SK-N-SH (cell line): ENCODE measurements around the gene NUTF2. TPM values are rescaled to one million over a fixed set of nuclear protein-coding genes. Genes with fewer than 3 reads are reported as not detected.

Source experiments
- CTCF ChIA-PET: fragments of 300-600, 350-600 bp; formaldehyde crosslinking; extraction: SDS; loops from one replicate; lab custom pipeline; 2021; lab: Yijun Ruan, JAX
- POLR2A ChIA-PET: fragments of 350-600 bp; sonication (Branson Sonifier 250); formaldehyde crosslinking; extraction: SDS; loops from one replicate; lab custom pipeline; 2020; ENCODE audit warnings: antibody characterized with exemption, inconsistent platforms; lab: Yijun Ruan, JAX
- DNase-seq: peaks from one replicate; pipeline ENCODE4 v3.0.0; 2012
- H2AFZ ChIP-seq: fragments of 200-600 bp; sonication (generic); 2 replicates; pipeline ENCODE4 v1.8.1; 2016; ENCODE audit warnings: antibody characterized with exemption, mild to moderate bottlenecking, low read depth
- H3F3A ChIP-seq: fragments of 200-600 bp; sonication (generic); replicated peaks from 2 replicates; pipeline ENCODE3; 2016; ENCODE audit warnings: antibody characterized with exemption, mild to moderate bottlenecking; ENCODE audit not compliant: insufficient read depth
- H3K27ac ChIP-seq, 2 experiments: fragments of 200-500 bp in 1 of 2; fragments of 200-600 bp in 1 of 2; sonication (Bioruptor generic) in 1 of 2; sonication (generic), shearing (Covaris generic) in 1 of 2; 2 replicates each; pipeline versions ENCODE4 v1.5.1 to v1.6.1; 2014 to 2016; ENCODE audit warnings: low read depth in 2 of 2, inconsistent platforms in 1 of 2, low read length in 1 of 2, mild to moderate bottlenecking in 1 of 2, mixed read lengths in 1 of 2
- H3K27me3 ChIP-seq: fragments of 200-600 bp; sonication (generic), shearing (Covaris generic); 2 replicates; pipeline ENCODE4 v1.6.1; 2016; ENCODE audit warnings: mixed run types; ENCODE audit not compliant: insufficient read depth
- H3K36me3 ChIP-seq, 2 experiments: fragments of 200-500 bp in 1 of 2; fragments of 200-600 bp in 1 of 2; sonication (Bioruptor generic) in 1 of 2; sonication (generic) in 1 of 2; replicated peaks in 1 of 2; 2 replicates each; pipeline versions ENCODE3 to v1.5.1; 2014 to 2016; ENCODE audit warnings: low read length in 1 of 2, mild to moderate bottlenecking in 1 of 2; ENCODE audit not compliant: insufficient read depth in 2 of 2, control insufficient read depth in 1 of 2
- H3K4me1 ChIP-seq, 2 experiments: fragments of 200-500 bp in 1 of 2; fragments of 200-600 bp in 1 of 2; sonication (Bioruptor generic) in 1 of 2; sonication (generic), shearing (Covaris generic) in 1 of 2; 2 replicates each; pipeline versions ENCODE4 v1.5.1 to v1.6.1; 2014 to 2016; ENCODE audit warnings: low read depth in 1 of 2, low read length in 1 of 2, mixed run types in 1 of 2; ENCODE audit not compliant: insufficient read depth in 2 of 2, control insufficient read depth in 1 of 2
- H3K4me2 ChIP-seq: fragments of 200-600 bp; sonication (generic), shearing (Covaris generic); 2 replicates; pipeline ENCODE4 v1.6.1; 2017; ENCODE audit warnings: mixed run types
- H3K4me3 ChIP-seq, 2 experiments: fragments of 200-500 bp in 1 of 2; fragments of 200-600 bp in 1 of 2; sonication (Bioruptor generic) in 1 of 2; sonication (generic), shearing (Covaris generic) in 1 of 2; 2 replicates each; pipeline versions ENCODE4 v1.5.1 to v1.8.1; 2014 to 2016; ENCODE audit warnings: low read depth in 2 of 2, inconsistent platforms in 1 of 2, low read length in 1 of 2, mild to moderate bottlenecking in 1 of 2, mixed read lengths in 1 of 2, moderate library complexity in 1 of 2
- H3K79me2 ChIP-seq: fragments of 200-600 bp; sonication (generic); 2 replicates; pipeline ENCODE4 v1.8.1; 2017; ENCODE audit warnings: mild to moderate bottlenecking; ENCODE audit not compliant: insufficient read depth
- H3K9ac ChIP-seq: fragments of 200-600 bp; sonication (generic); 2 replicates; pipeline ENCODE4 v1.6.1; 2017; ENCODE audit warnings: mixed run types
- H3K9me2 ChIP-seq: fragments of 200-600 bp; sonication (generic); 2 replicates; pipeline ENCODE4 v1.6.1; 2017; ENCODE audit warnings: mixed run types
- H3K9me3 ChIP-seq: fragments of 200-600 bp; sonication (generic); 2 replicates; pipeline ENCODE4 v1.6.1; 2017; ENCODE audit warnings: mixed run types, mild to moderate bottlenecking, moderate library complexity
- H4K20me1 ChIP-seq: fragments of 200-600 bp; sonication (generic); 2 replicates; pipeline ENCODE4 v1.6.1; 2017; ENCODE audit warnings: mild to moderate bottlenecking, mixed run types; ENCODE audit not compliant: insufficient read depth
- CHD2 ChIP-seq: fragments of 150-350 bp; IDR thresholded peaks from 2 replicates; pipeline ENCODE4 v1.6.1; 2018; ENCODE audit warnings: low read length; ENCODE audit not compliant: partially characterized antibody
- ELF1 ChIP-seq: IDR thresholded peaks from 2 replicates; pipeline ENCODE4 v1.4.0; 2012
- EP300 ChIP-seq, 2 experiments: IDR thresholded peaks; 2 replicates each; pipeline versions ENCODE4 v1.4.0 to v1.6.1; 2012; ENCODE audit warnings: borderline replicate concordance in 1 of 2, low read depth in 1 of 2, low read length in 1 of 2
- EZH2phosphoT487 ChIP-seq: fragments of 200-600 bp; sonication (generic); IDR thresholded peaks from 2 replicates; pipeline ENCODE4 v1.6.1; 2017; ENCODE audit warnings: low read depth, mixed run types, mild to moderate bottlenecking, antibody characterized with exemption, moderate library complexity, borderline replicate concordance
- FOXM1 ChIP-seq: IDR thresholded peaks from 2 replicates; pipeline ENCODE4 v1.4.0; 2012; ENCODE audit warnings: low read depth, mild to moderate bottlenecking
- GABPA ChIP-seq: IDR thresholded peaks from 2 replicates; pipeline ENCODE4 v1.4.0; 2012; ENCODE audit warnings: low read depth, mild to moderate bottlenecking
- GATA2 ChIP-seq: sonication (generic); formaldehyde crosslinking; IDR thresholded peaks from 2 replicates; pipeline ENCODE4 v1.5.0; 2020; ENCODE audit warnings: mild to moderate bottlenecking, missing genetic modification reagents
- JUND ChIP-seq: IDR thresholded peaks from 2 replicates; pipeline ENCODE4 v1.4.0; 2012
- MEF2A ChIP-seq: IDR thresholded peaks from 2 replicates; pipeline ENCODE4 v1.4.0; 2012; ENCODE audit warnings: low read depth, borderline replicate concordance
- MXI1 ChIP-seq: IDR thresholded peaks from 2 replicates; pipeline ENCODE4 v1.6.1; 2012; ENCODE audit warnings: mild to moderate bottlenecking, low read depth, low read length, improper control_type of control experiment
- NFIC ChIP-seq: IDR thresholded peaks from 2 replicates; pipeline ENCODE4 v1.4.0; 2012; ENCODE audit warnings: borderline replicate concordance
- POLR2AphosphoS5 ChIP-seq: IDR thresholded peaks from 2 replicates; pipeline ENCODE4 v1.6.1; 2012; ENCODE audit warnings: low read depth, low read length
- RFX5 ChIP-seq: IDR thresholded peaks from 2 replicates; pipeline ENCODE4 v1.6.1; 2012; ENCODE audit warnings: mild to moderate bottlenecking, improper control_type of control experiment, low read length
- RXRA ChIP-seq: IDR thresholded peaks from 2 replicates; pipeline ENCODE4 v1.4.0; 2012; ENCODE audit warnings: low read depth, mild to moderate bottlenecking, borderline replicate concordance
- SIN3A ChIP-seq: IDR thresholded peaks from 2 replicates; pipeline ENCODE4 v1.6.1; 2012; ENCODE audit warnings: low read depth, mild to moderate bottlenecking, low read length, moderate library complexity, borderline replicate concordance
- SMC3 ChIP-seq: IDR thresholded peaks from 2 replicates; pipeline ENCODE4 v1.6.1; 2012; ENCODE audit warnings: low read depth, low read length, improper control_type of control experiment
- WGBS: methylation state at CpG from one replicate; pipeline ENCODE4 v1.1.6; 2017; ENCODE audit warnings: low lambda C conversion rate; 5-methylcytosine and 5-hydroxymethylcytosine counted together
- polyA plus RNA-seq, 3 experiments: library from polyadenylated mRNA; depleted of rRNA; stranded (reverse); fragments of >200 nt; gene quantifications; 2 replicates each; pipeline ENCODE4 v1.2.3, GENCODE V29; 2012
- TF ChIP-seq, protein P1 (sequence below): IDR thresholded peaks from 2 replicates; pipeline ENCODE4 v1.6.1; 2012; ENCODE audit warnings: mild to moderate bottlenecking, low read depth, low read length, moderate library complexity
- TF ChIP-seq, protein P2 (sequence below): IDR thresholded peaks from 2 replicates; pipeline ENCODE4 v1.4.0; 2012; ENCODE audit warnings: low read depth, borderline replicate concordance
- TF ChIP-seq, protein P3 (sequence below): fragments of 150-350 bp; IDR thresholded peaks from 2 replicates; pipeline ENCODE4 v1.6.1; 2017; ENCODE audit warnings: antibody characterized with exemption, low read length, low read depth, borderline replicate concordance
- TF ChIP-seq, protein P4 (sequence below): IDR thresholded peaks from 2 replicates; pipeline ENCODE4 v1.4.0; 2012; ENCODE audit warnings: low read depth
- TF ChIP-seq, protein P5 (sequence below): IDR thresholded peaks from 2 replicates; pipeline ENCODE4 v1.4.0; 2012; ENCODE audit warnings: low read depth, borderline replicate concordance

NUTF2 gene
- polyA plus RNA-seq, 1 of the 3 experiments (the other 2 are of a cell fraction) = 449 TPM

DNA sequence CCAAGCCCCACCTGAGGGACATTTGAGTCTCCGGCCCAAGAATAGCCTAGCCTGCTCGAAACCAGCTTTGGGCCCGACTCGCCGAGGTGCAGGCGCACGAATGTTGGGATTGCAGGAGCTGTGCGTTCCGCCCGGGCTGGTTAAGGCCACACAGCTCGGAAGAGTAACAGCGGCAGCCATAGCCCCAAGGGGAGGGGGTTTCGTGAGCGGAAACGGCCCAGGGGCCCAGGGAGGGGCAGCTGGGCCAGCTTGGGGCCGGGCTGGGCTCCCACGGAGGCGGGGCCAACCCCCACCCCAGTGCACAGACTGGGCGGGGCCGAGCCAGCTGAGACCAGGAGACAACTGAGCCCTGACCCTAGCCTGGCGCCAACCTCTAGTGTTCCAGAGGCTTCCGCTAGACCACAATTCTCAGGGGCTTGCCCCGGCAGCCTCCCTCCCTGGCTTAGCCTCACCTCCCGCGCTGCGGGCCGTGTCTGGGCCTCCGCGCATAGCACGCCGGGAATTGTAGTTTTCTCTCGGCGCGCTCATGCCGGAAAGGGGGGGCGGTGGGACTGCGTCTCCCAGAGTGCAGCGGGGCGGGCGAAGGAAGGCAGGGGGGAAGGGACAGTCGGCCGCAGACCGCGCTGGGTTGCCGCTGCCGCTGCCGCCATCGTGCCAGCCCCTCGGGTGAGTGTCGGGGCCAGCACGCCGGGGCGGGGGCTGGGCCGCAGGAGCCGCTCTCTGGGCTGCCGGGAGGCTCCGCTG is at the start of gene NUTF2 (continued):
- TF ChIP-seq, protein P1, sequence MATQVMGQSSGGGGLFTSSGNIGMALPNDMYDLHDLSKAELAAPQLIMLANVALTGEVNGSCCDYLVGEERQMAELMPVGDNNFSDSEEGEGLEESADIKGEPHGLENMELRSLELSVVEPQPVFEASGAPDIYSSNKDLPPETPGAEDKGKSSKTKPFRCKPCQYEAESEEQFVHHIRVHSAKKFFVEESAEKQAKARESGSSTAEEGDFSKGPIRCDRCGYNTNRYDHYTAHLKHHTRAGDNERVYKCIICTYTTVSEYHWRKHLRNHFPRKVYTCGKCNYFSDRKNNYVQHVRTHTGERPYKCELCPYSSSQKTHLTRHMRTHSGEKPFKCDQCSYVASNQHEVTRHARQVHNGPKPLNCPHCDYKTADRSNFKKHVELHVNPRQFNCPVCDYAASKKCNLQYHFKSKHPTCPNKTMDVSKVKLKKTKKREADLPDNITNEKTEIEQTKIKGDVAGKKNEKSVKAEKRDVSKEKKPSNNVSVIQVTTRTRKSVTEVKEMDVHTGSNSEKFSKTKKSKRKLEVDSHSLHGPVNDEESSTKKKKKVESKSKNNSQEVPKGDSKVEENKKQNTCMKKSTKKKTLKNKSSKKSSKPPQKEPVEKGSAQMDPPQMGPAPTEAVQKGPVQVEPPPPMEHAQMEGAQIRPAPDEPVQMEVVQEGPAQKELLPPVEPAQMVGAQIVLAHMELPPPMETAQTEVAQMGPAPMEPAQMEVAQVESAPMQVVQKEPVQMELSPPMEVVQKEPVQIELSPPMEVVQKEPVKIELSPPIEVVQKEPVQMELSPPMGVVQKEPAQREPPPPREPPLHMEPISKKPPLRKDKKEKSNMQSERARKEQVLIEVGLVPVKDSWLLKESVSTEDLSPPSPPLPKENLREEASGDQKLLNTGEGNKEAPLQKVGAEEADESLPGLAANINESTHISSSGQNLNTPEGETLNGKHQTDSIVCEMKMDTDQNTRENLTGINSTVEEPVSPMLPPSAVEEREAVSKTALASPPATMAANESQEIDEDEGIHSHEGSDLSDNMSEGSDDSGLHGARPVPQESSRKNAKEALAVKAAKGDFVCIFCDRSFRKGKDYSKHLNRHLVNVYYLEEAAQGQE = no peak
- TF ChIP-seq RXRA (no peak), JUND (no peak), EP300 (IDR thresholded peaks at IDR 0.05; ENCODE audit: borderline replicate concordance in 1 of 2, low read depth in 1 of 2, low read length in 1 of 2) (no peak), MXI1 (peak; percentile 77), GATA2 (CRISPR knock-in tag) (no peak), MEF2A (no peak)
- TF ChIP-seq, protein P2, sequence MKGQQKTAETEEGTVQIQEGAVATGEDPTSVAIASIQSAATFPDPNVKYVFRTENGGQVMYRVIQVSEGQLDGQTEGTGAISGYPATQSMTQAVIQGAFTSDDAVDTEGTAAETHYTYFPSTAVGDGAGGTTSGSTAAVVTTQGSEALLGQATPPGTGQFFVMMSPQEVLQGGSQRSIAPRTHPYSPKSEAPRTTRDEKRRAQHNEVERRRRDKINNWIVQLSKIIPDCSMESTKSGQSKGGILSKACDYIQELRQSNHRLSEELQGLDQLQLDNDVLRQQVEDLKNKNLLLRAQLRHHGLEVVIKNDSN = no peak
- TF ChIP-seq, all 33 proteins: peak for 11

DNA sequence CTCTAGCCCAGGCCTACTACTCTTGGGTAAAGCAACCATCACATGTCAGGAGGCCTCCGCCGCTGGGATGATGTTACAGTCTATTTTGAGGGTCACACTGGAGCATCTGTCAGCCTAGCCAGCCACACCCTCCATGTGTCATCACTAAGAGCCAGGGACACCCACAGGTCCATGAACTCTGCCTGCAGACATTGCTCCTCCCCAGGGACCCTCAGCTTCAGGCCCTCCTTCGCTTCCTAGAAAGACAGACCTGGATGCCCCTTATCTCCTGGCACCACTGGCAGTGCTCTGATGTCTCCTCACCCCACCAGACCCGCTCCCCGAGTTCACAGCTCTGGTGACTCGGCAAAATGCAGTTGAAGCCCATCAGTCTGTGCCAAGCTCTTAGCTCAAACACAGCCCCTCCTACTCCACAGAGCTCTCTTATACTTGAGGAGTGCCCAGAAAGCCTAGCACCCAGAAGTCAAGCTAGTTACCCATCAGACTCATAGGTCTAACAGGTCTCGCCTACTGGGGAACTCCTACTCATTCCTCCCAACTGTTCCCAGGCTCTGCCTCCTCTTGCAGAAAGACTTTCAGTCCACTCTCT is 46.3 kb upstream of the NUTF2 start:
- peaks cover 8% of the 10 kb centered on the region in 2 experiments for H3K36me3 ChIP-seq
- H3K9me3 ChIP-seq = no peaks in the 10 kb centered on the region
- WGBS = 94% methylated on average over 6 of the region's 7 CpGs
- H3K9me2 ChIP-seq = no peaks in the 10 kb centered on the region
- no peak overlapping the region for H3K4me3 ChIP-seq
- TF ChIP-seq, protein P3, sequence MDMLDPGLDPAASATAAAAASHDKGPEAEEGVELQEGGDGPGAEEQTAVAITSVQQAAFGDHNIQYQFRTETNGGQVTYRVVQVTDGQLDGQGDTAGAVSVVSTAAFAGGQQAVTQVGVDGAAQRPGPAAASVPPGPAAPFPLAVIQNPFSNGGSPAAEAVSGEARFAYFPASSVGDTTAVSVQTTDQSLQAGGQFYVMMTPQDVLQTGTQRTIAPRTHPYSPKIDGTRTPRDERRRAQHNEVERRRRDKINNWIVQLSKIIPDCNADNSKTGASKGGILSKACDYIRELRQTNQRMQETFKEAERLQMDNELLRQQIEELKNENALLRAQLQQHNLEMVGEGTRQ = no peak
- no peak for TF ChIP-seq GABPA
- no peak for TF ChIP-seq POLR2AphosphoS5
- no peak for TF ChIP-seq EZH2phosphoT487
- no peak for TF ChIP-seq EP300 (IDR thresholded peaks at IDR 0.05; ENCODE audit: borderline replicate concordance in 1 of 2, low read depth in 1 of 2, low read length in 1 of 2)
- no peak for TF ChIP-seq RFX5
- no peak for TF ChIP-seq FOXM1
- TF ChIP-seq ELF1 = no peak
- no peak for TF ChIP-seq SIN3A
- TF ChIP-seq, protein P4, sequence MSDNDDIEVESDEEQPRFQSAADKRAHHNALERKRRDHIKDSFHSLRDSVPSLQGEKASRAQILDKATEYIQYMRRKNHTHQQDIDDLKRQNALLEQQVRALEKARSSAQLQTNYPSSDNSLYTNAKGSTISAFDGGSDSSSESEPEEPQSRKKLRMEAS = no peak
- TF ChIP-seq SMC3 = no peak
- TF ChIP-seq JUND = no peak
- no peak for TF ChIP-seq NFIC
- TF ChIP-seq RXRA = no peak
- TF ChIP-seq CHD2 = no peak
- TF ChIP-seq, protein P5, sequence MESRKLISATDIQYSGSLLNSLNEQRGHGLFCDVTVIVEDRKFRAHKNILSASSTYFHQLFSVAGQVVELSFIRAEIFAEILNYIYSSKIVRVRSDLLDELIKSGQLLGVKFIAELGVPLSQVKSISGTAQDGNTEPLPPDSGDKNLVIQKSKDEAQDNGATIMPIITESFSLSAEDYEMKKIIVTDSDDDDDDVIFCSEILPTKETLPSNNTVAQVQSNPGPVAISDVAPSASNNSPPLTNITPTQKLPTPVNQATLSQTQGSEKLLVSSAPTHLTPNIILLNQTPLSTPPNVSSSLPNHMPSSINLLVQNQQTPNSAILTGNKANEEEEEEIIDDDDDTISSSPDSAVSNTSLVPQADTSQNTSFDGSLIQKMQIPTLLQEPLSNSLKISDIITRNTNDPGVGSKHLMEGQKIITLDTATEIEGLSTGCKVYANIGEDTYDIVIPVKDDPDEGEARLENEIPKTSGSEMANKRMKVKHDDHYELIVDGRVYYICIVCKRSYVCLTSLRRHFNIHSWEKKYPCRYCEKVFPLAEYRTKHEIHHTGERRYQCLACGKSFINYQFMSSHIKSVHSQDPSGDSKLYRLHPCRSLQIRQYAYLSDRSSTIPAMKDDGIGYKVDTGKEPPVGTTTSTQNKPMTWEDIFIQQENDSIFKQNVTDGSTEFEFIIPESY = no peak
- no peaks in the 10 kb centered on the region for H3F3A ChIP-seq
- ChIA-PET POLR2A (no interaction called here), CTCF (interaction anchor here (0.6 to 6.3 kb wide), 5 partner anchors 13 to 156 kb away, joined by 3 to 42 read pairs (median 3); partner anchors contain the start of genes CARMIL2 and NRN1L)
- no peak overlapping the region for H3K4me2 ChIP-seq
- no peak for DNase-seq
- peaks cover 6 to 8% of the 10 kb centered on the region in 2 experiments; a peak in 1 of 4 replicates for H3K4me1 ChIP-seq
- no peak overlapping the region for H3K9ac ChIP-seq
- no peaks in the 10 kb centered on the region; the same call in 1 of the 2 replicates for H4K20me1 ChIP-seq
- H3K79me2 ChIP-seq = peaks cover 78% of the 10 kb centered on the region
- no peak overlapping the region for H3K27ac ChIP-seq
- no peak overlapping the region for H2AFZ ChIP-seq
- no peaks in the 10 kb centered on the region for H3K27me3 ChIP-seq
